GM19035 (cell line): ENCODE data around the gene CSF2RB.

Experiments used
- ATAC-seq: cut with Tn5 transposase; IDR thresholded peaks from one replicate; pipeline ENCODE4 v1.9.1; 2021; ENCODE audit not compliant: unreplicated experiment

Gene CSF2RB

GRCh38 chr22:36934418-36935312 is 21.2 kb downstream of the CSF2RB start:
- no peak for ATAC-seq

GRCh38 chr22:36935313-36935610 is 21.8 kb downstream of the CSF2RB start:
- ATAC-seq: no peak

GRCh38 chr22:36935694-36936093 is 22.3 kb downstream of the CSF2RB start:
- no peak for ATAC-seq

GRCh38 chr22:36936362-36937116 is 23.1 kb downstream of the CSF2RB start:
- ATAC-seq: no peak

GRCh38 chr22:36937319-36938027 is 24.0 kb downstream of the CSF2RB start:
- no peak for ATAC-seq

GRCh38 chr22:36938028-36938425 is 24.6 kb downstream of the CSF2RB start:
- ATAC-seq: no peak

GRCh38 chr22:36938886-36939285 is 25.5 kb downstream of the CSF2RB start:
- ATAC-seq: no peak

- no peak for ATAC-seq
Measured at GRCh38 chr22:36940676-36941075, 27.2 kb downstream of the CSF2RB start.

- ATAC-seq: no peak
Measured at GRCh38 chr22:36942556-36942955, 29.1 kb downstream of the CSF2RB start.

- no peak for ATAC-seq
Measured at GRCh38 chr22:36946421-36947158, 33.2 kb downstream of the CSF2RB start.

GRCh38 chr22:36948273-36949225 is 35.1 kb downstream of the CSF2RB start:
- no peak for ATAC-seq

- no peak for ATAC-seq
Measured at GRCh38 chr22:36950797-36951590, 37.6 kb downstream of the CSF2RB start.

- ATAC-seq: no peak
Measured at GRCh38 chr22:36951746-36952145, 38.3 kb downstream of the CSF2RB start.

GRCh38 chr22:36953239-36954080 is 40.0 kb downstream of the CSF2RB start:
- ATAC-seq: no peak

- ATAC-seq: no peak
Measured at GRCh38 chr22:36954251-36955014, 41.0 kb downstream of the CSF2RB start.

GRCh38 chr22:36955691-36956090 is 42.3 kb downstream of the CSF2RB start:
- no peak for ATAC-seq

GRCh38 chr22:36958366-36958765 is 44.9 kb downstream of the CSF2RB start:
- ATAC-seq: no peak
